Measurements from ENCODE around the gene FAM53A. TPM values are rescaled to one million over a fixed set of nuclear protein-coding genes. Genes with fewer than 3 reads are reported as not detected.

FAM53A gene
- total RNA-seq, 1 donor from 2014 or later: 1.8 TPM

GRCh38 chr4:1720163-1720983, 36.3 kb upstream of the FAM53A start:
- peak; percentile 61 for DNase-seq (ENCODE audit: low spot score)
- Mint-ChIP-seq H3K27ac (ENCODE audit: unreplicated experiment) (no peak overlapping the region), H3K4me1 (ENCODE audit: unreplicated experiment) (peaks cover 14% of the 10 kb centered on the region), H3K9me3 (ENCODE audit: unreplicated experiment) (no peaks in the 10 kb centered on the region), H3K27me3 (ENCODE audit: unreplicated experiment) (peaks cover 13% of the 10 kb centered on the region), H3K4me3 (ENCODE audit: unreplicated experiment) (peak overlapping the region; percentile 92), H3K36me3 (ENCODE audit: low read depth, unreplicated experiment) (peaks cover 4% of the 10 kb centered on the region)
- TF ChIP-seq CTCF (IDR thresholded peaks at IDR 0.05; ENCODE audit: unreplicated experiment): no peak

GRCh38 chr4:1718095-1718850, 34.2 kb upstream of the FAM53A start:
- H3K4me3 Mint-ChIP-seq (ENCODE audit: unreplicated experiment): peak overlapping the region; percentile 45
- H3K27me3 Mint-ChIP-seq (ENCODE audit: unreplicated experiment): peaks cover 11% of the 10 kb centered on the region
- no peaks in the 10 kb centered on the region for H3K9me3 Mint-ChIP-seq (ENCODE audit: unreplicated experiment)
- DNase-seq (ENCODE audit: low spot score): no peak
- no peak for TF ChIP-seq CTCF (IDR thresholded peaks at IDR 0.05; ENCODE audit: unreplicated experiment)
- H3K4me1 Mint-ChIP-seq (ENCODE audit: unreplicated experiment): peaks cover 14% of the 10 kb centered on the region
- H3K36me3 Mint-ChIP-seq (ENCODE audit: low read depth, unreplicated experiment): no peaks in the 10 kb centered on the region
- no peak overlapping the region for H3K27ac Mint-ChIP-seq (ENCODE audit: unreplicated experiment)

- Mint-ChIP-seq H3K36me3 (ENCODE audit: low read depth, unreplicated experiment) (no peaks in the 10 kb centered on the region), H3K9me3 (ENCODE audit: unreplicated experiment) (no peaks in the 10 kb centered on the region), H3K4me1 (ENCODE audit: unreplicated experiment) (peaks cover 13% of the 10 kb centered on the region), H3K27me3 (ENCODE audit: unreplicated experiment) (peaks cover 8% of the 10 kb centered on the region), H3K4me3 (ENCODE audit: unreplicated experiment) (no peak overlapping the region), H3K27ac (ENCODE audit: unreplicated experiment) (no peak overlapping the region)
- no peak for TF ChIP-seq CTCF (IDR thresholded peaks at IDR 0.05; ENCODE audit: unreplicated experiment)
- DNase-seq (ENCODE audit: low spot score): no peak
These were observed 33.3 kb upstream of the FAM53A start for GRCh38 chr4:1717129-1718094.

GRCh38 chr4:1716065-1716945, 32.2 kb upstream of the FAM53A start:
- DNase-seq (ENCODE audit: low spot score): no peak
- H3K9me3 Mint-ChIP-seq (ENCODE audit: unreplicated experiment): no peaks in the 10 kb centered on the region
- H3K27me3 Mint-ChIP-seq (ENCODE audit: unreplicated experiment): peaks cover 5% of the 10 kb centered on the region
- no peaks in the 10 kb centered on the region for H3K36me3 Mint-ChIP-seq (ENCODE audit: low read depth, unreplicated experiment)
- TF ChIP-seq CTCF (IDR thresholded peaks at IDR 0.05; ENCODE audit: unreplicated experiment): no peak
- H3K27ac Mint-ChIP-seq (ENCODE audit: unreplicated experiment): no peak overlapping the region
- H3K4me3 Mint-ChIP-seq (ENCODE audit: unreplicated experiment): peak overlapping the region; percentile 71
- peaks cover 9% of the 10 kb centered on the region for H3K4me1 Mint-ChIP-seq (ENCODE audit: unreplicated experiment)
